Heart right ventricle (tissue), 16 donors: ENCODE measurements around the gene IQSEC1. TPM values are rescaled to one million over a fixed set of nuclear protein-coding genes. Genes with fewer than 3 reads are reported as not detected.

ENCODE experiments used
- ATAC-seq, 8 donors: fragments of 200-7000 bp; cut with Tn5 transposase; one replicate each; pipeline ENCODE4 v1.9.1; 2020; ENCODE audit warnings: mild to moderate bottlenecking in 8 of 8, moderate library complexity in 8 of 8, moderate number of reproducible peaks in 1 of 8
- DNase-seq, 2 donors: peaks; one replicate each; pipeline ENCODE4 v3.0.0-alpha.2; 2020
- H3K27ac ChIP-seq, 10 donors: fragments of 200-600 bp; sonication (generic) in 2 of 10; one replicate each; pipeline versions ENCODE4 v1.5.0 to v1.8.0; 2020 to 2022; ENCODE audit warnings: mild to moderate bottlenecking in 3 of 10
- H3K27me3 ChIP-seq, 7 donors: fragments of 200-600 bp; one replicate each; pipeline ENCODE4 v1.8.0; 2021 to 2022; ENCODE audit warnings: mild to moderate bottlenecking in 2 of 7
- H3K36me3 ChIP-seq, 9 donors: fragments of 200-600 bp; sonication (generic) in 1 of 9; one replicate each; pipeline versions ENCODE4 v1.5.0 to v1.8.0; 2020 to 2022; ENCODE audit warnings: mild to moderate bottlenecking in 2 of 9
- H3K4me1 ChIP-seq, 9 donors: fragments of 200-600 bp; sonication (generic) in 1 of 9; one replicate each; pipeline versions ENCODE4 v1.5.0 to v1.8.0; 2020 to 2022; ENCODE audit warnings: mild to moderate bottlenecking in 4 of 9
- H3K4me3 ChIP-seq, 10 donors: fragments of 200-600 bp; sonication (generic) in 2 of 10; one replicate each; pipeline versions ENCODE4 v1.5.0 to v1.8.0; 2020 to 2022; ENCODE audit warnings: mild to moderate bottlenecking in 7 of 10, moderate library complexity in 2 of 10
- H3K9me3 ChIP-seq, 11 donors: fragments of 200-600 bp in 10 of 11; sonication (generic) in 2 of 11; one replicate each; pipeline versions ENCODE4 v1.5.0 to v1.8.0; 2013 to 2022; ENCODE audit warnings: mild to moderate bottlenecking in 2 of 11, control low read depth in 1 of 11, moderate library complexity in 1 of 11
- WGBS, 2 donors: extraction: QIAGEN DNeasy Blood & Tissue Kit; methylation state at CpG; one replicate each; pipeline ENCODE4 v1.1.7; 2013; ENCODE audit warnings: inconsistent platforms in 1 of 2; 5-methylcytosine and 5-hydroxymethylcytosine counted together
- intact Hi-C, 10 donors: fragments of 100-400 bp; cut with DNase I; formaldehyde crosslinking; loops; one replicate each; pipeline versions ENCODE4 v1.11.1 to v1.14.2; 2022
- polyA plus RNA-seq, 2 donors: library from polyadenylated mRNA; stranded (reverse); fragments of 200-250 nt; gene quantifications; one replicate each; pipeline ENCODE4 v1.2.3, GENCODE V29; 2013
- total RNA-seq, 10 donors: library from RNA; stranded (reverse); fragmentation: NEBNext Ultra II Directional in 3 of 10; extraction: Animal tissue kit (Norgen Biotek cat#: 25700) in 3 of 10; gene quantifications; one replicate each; pipeline versions ENCODE4 v1.2.1 to v1.2.4, GENCODE V29; 2021 to 2023
- TF ChIP-seq, protein P1 (sequence below), 9 donors: fragments of 200-600 bp; sonication (generic) in 2 of 9; IDR thresholded peaks; one replicate each; pipeline versions ENCODE4 v1.5.0 to v1.8.0; 2021 to 2022; ENCODE audit warnings: antibody characterized with exemption in 9 of 9, mild to moderate bottlenecking in 5 of 9, moderate library complexity in 1 of 9
- donor health status: Arrhythmogenic right ventricular cardiomyopathy.
- donor health status: ischemic (EF 13 %, LVEDD 7.1; RV severe dilation, severe dysfunction).
- donor health status: healthy with polysubstance abuse.
- donor health status: DM: no; HTN: yes; CAD: no.
- donor health status: DM: no; HTN: no; CAD: no.
- donor health status: ischemic (EF 25% LVEDD 6.9; RV normal size, moderate dysfunction).
- donor health status: ischemic (EF 25% LVEDD 5.7; RV mildly dilated, moderate dysfunction).
- donor health status: healthy.
- donor health status: DM: yes; HTN: yes; CAD: no.
- donor health status: Ischemic cardiomyopathy.
- donor health status: ischemic (EF 35%, LVEDD 5.7; RV mildly dilated, moderate dysfunction).
- donor health status: nonischemic (EF 11% LVEDD 7.7; RV severe dilation, severe dysfunction).
- donor health status: DM: yes; HTN: yes; CAD: no.
- donor health status: PGD.
- donor health status: ischemic (EF 29% LVEDD 5.4; RV normal size, mild dysfunction).
- donor health status: nonischemic (EF 23%, LVEDD 6.1; RV moderate dilation, normal function).

Gene IQSEC1
- total and polyA plus RNA-seq, 12 donors: 13.1 to 73.9 (median 60.4) TPM

- ATAC-seq: no peak
- H3K9me3 ChIP-seq: no peaks in the 10 kb centered on the region
- no peaks in the 10 kb centered on the region for H3K27me3 ChIP-seq
- peaks cover 66 to 96% (median 91%) of the 10 kb centered on the region in 9 donors for H3K4me1 ChIP-seq
- peaks cover 0 to 8% (median 0%) of the 10 kb centered on the region in 9 donors for H3K36me3 ChIP-seq
- WGBS, 2 donors: 40 to 54% methylated on average over 7 of the region's 7 CpGs
- no peak for DNase-seq
- TF ChIP-seq, protein P1, sequence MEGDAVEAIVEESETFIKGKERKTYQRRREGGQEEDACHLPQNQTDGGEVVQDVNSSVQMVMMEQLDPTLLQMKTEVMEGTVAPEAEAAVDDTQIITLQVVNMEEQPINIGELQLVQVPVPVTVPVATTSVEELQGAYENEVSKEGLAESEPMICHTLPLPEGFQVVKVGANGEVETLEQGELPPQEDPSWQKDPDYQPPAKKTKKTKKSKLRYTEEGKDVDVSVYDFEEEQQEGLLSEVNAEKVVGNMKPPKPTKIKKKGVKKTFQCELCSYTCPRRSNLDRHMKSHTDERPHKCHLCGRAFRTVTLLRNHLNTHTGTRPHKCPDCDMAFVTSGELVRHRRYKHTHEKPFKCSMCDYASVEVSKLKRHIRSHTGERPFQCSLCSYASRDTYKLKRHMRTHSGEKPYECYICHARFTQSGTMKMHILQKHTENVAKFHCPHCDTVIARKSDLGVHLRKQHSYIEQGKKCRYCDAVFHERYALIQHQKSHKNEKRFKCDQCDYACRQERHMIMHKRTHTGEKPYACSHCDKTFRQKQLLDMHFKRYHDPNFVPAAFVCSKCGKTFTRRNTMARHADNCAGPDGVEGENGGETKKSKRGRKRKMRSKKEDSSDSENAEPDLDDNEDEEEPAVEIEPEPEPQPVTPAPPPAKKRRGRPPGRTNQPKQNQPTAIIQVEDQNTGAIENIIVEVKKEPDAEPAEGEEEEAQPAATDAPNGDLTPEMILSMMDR (IDR thresholded peaks at IDR 0.05): no peak
- no peak overlapping the region for H3K4me3 ChIP-seq
- H3K27ac ChIP-seq: peak overlapping the region in 7 of 10 donors; percentile 18 to 93 (median 62)
- intact Hi-C loops: no loop called here
Measured at GRCh38 chr3:12963231-12963896, 109.9 kb downstream of the IQSEC1 start.

- TF ChIP-seq, protein P1 (IDR thresholded peaks at IDR 0.05): no peak
- WGBS, 2 donors: 45 to 48% methylated on average over 3 of the region's 3 CpGs
- Histone ChIP-seq H3K4me3 (no peak overlapping the region), H3K9me3 (no peaks in the 10 kb centered on the region), H3K4me1 (peaks cover 71 to 100% (median 96%) of the 10 kb centered on the region in 9 donors), H3K27me3 (no peaks in the 10 kb centered on the region), H3K36me3 (peaks cover 0 to 8% (median 0%) of the 10 kb centered on the region in 9 donors), H3K27ac (peak overlapping the region in 9 of 10 donors; percentile 18 to 93 (median 47))
- no peak for DNase-seq
- no peak for ATAC-seq
- intact Hi-C loops: no loop called here
Measured at GRCh38 chr3:12962292-12962691, 110.9 kb downstream of the IQSEC1 start.

DNA sequence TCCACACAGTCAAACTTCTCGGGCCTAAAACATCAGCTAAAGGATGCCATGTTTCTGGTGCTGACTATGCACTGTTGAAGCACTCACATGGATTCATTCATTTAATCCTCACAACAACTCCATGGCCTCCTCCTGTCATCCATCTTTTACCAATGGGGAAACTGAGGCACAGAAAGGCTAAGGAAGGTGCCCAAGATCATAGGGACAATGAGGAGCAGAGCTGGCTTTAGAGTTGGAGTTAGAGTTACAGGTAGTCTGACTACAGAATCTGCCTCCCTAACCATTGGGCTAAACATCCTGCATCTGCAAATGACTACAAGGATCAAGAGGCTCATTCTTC lies 111.6 kb downstream of the IQSEC1 start:
- DNase-seq (no peak), ATAC-seq (no peak)
- TF ChIP-seq, protein P1 (IDR thresholded peaks at IDR 0.05): no peak
- H3K4me3 ChIP-seq: no peak overlapping the region
- H3K9me3 ChIP-seq: no peaks in the 10 kb centered on the region
- H3K4me1 ChIP-seq: peaks cover 77 to 100% (median 100%) of the 10 kb centered on the region in 9 donors
- no peaks in the 10 kb centered on the region for H3K27me3 ChIP-seq
- H3K36me3 ChIP-seq: peaks cover 0 to 8% (median 0%) of the 10 kb centered on the region in 9 donors
- peak overlapping the region in 6 of 10 donors; percentile 18 to 93 (median 56) for H3K27ac ChIP-seq
- WGBS, 2 donors: 74 to 92% methylated on average over 1 of the region's 1 CpG
- intact Hi-C loops: no loop called here

DNA sequence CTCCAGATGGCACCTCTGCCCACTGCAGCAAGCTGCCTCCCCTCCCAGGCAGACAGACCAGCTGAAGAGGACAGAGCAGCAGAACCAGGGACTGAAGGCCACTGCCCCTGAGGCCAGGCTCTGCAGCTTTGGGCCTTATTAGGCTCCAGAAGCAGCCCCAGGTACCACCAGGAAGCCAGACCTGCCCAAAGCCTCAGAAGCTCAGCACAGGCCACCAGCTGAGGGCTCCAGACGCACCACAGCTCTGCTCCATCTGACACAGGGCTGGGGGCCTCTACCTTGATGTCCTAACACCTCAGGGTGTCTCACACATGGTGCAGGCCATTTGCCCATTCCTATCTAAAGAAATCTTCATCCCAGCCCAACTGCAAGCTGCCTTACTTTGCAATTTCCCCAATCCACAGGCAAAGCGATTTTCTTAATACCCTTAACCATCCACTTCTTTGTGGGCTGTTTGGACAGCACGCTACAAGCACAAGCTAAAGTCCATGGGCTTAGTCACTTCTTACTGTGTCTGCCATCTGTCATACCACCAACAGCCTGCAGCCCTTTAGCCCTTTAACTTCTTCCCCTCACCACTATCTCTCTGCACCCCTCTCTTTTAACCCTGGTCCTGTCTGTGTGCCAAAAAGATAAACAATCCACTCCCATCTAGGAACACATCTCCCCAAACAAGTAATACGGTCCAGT lies 112.1 kb downstream of the IQSEC1 start:
- no peak for ATAC-seq
- TF ChIP-seq, protein P1 (IDR thresholded peaks at IDR 0.05): no peak
- DNase-seq: no peak
- 78 to 80% methylated on average over 4 of the region's 4 CpGs for WGBS, 2 donors
- no peaks in the 10 kb centered on the region for H3K27me3 ChIP-seq
- H3K9me3 ChIP-seq: no peaks in the 10 kb centered on the region
- H3K4me1 ChIP-seq: peaks cover 76 to 100% (median 100%) of the 10 kb centered on the region in 9 donors
- H3K27ac ChIP-seq: peak overlapping the region in 8 of 10 donors; percentile 25 to 93 (median 76)
- no peak overlapping the region for H3K4me3 ChIP-seq
- peaks cover 0 to 8% (median 0%) of the 10 kb centered on the region in 9 donors for H3K36me3 ChIP-seq
- intact Hi-C loops: no loop called here
